HG03175 (cell line): ENCODE data around the gene ADAM10.
"Not testable (repeated sequence)": the region's sequence is repeated elsewhere in the genome, so short reads cannot be mapped to it uniquely, and the experiment has no call there.

ENCODE experiments used
- ATAC-seq: cut with Tn5 transposase; IDR thresholded peaks from one replicate; pipeline ENCODE4 v1.9.1; 2021; ENCODE audit warnings: mild to moderate bottlenecking, moderate library complexity; ENCODE audit not compliant: unreplicated experiment

The ADAM10 gene

GRCh38 chr15:58611731-58612676 is 137.5 kb downstream of the ADAM10 start:
- no peak for ATAC-seq

GRCh38 chr15:58608711-58609110 is 140.8 kb downstream of the ADAM10 start:
- ATAC-seq, result no peak

GRCh38 chr15:58608129-58608590 is 141.3 kb downstream of the ADAM10 start:
- ATAC-seq, result no peak

GRCh38 chr15:58606577-58607080 is 142.9 kb downstream of the ADAM10 start:
- no peak for ATAC-seq

GRCh38 chr15:58605931-58606530 is 143.5 kb downstream of the ADAM10 start:
- no peak for ATAC-seq

GRCh38 chr15:58604455-58604923 is 145.0 kb downstream of the ADAM10 start:
- no peak for ATAC-seq

GRCh38 chr15:58603927-58604326 is 145.6 kb downstream of the ADAM10 start:
- not testable (repeated sequence) for ATAC-seq

GRCh38 chr15:58602823-58603222 is 146.7 kb downstream of the ADAM10 start:
- ATAC-seq, result no peak

GRCh38 chr15:58598829-58599210 is 150.7 kb downstream of the ADAM10 start:
- no peak for ATAC-seq

- no peak for ATAC-seq
Observed at GRCh38 chr15:58597943-58598828, 151.3 kb downstream of the ADAM10 start.

- no peak for ATAC-seq
Observed at GRCh38 chr15:58595516-58596263, 153.8 kb downstream of the ADAM10 start.

GRCh38 chr15:58594898-58595297 is 154.6 kb downstream of the ADAM10 start:
- no peak for ATAC-seq

- no peak for ATAC-seq
Observed at GRCh38 chr15:58593870-58594269, 155.6 kb downstream of the ADAM10 start.

- ATAC-seq, result no peak
Observed at GRCh38 chr15:58590926-58591325, 158.6 kb downstream of the ADAM10 start.

GRCh38 chr15:58590236-58590635 is 159.3 kb downstream of the ADAM10 start:
- ATAC-seq, result no peak

- no peak for ATAC-seq
Observed at GRCh38 chr15:58589047-58589446, 160.5 kb downstream of the ADAM10 start.

GRCh38 chr15:58588096-58588495 is 161.4 kb downstream of the ADAM10 start:
- no peak for ATAC-seq

- ATAC-seq, result no peak
Observed at GRCh38 chr15:58587486-58587885, 162.0 kb downstream of the ADAM10 start.

GRCh38 chr15:58585693-58586443 is 163.6 kb downstream of the ADAM10 start:
- peak; percentile 61 for ATAC-seq
